VCaP (cell line): Measurements from ENCODE around the gene TCF25.

Experiments used
- H3K27ac ChIP-seq: fragments of 450-650 bp; 2 replicates; pipeline ENCODE4 v1.5.1; 2017
- CTCF ChIP-seq: fragments of 450-650 bp; conservative IDR thresholded peaks from 2 replicates; pipeline ENCODE4 v1.5.1; 2017; ENCODE audit warnings: mild to moderate bottlenecking, moderate library complexity

The TCF25 gene

GRCh38 chr16:89897204-89897603, 23.8 kb downstream of the TCF25 start:
- H3K27ac ChIP-seq, result no peak overlapping the region
- no peak for TF ChIP-seq CTCF

- TF ChIP-seq CTCF, result no peak
- no peak overlapping the region for H3K27ac ChIP-seq
Observed at GRCh38 chr16:89898201-89898967, 25.0 kb downstream of the TCF25 start.

GRCh38 chr16:89899879-89900481, 26.6 kb downstream of the TCF25 start:
- TF ChIP-seq CTCF, result no peak
- H3K27ac ChIP-seq, result no peak overlapping the region

GRCh38 chr16:89900885-89901284, 27.5 kb downstream of the TCF25 start:
- no peak overlapping the region for H3K27ac ChIP-seq
- no peak for TF ChIP-seq CTCF

- TF ChIP-seq CTCF, result no peak
- H3K27ac ChIP-seq, result no peak overlapping the region
Observed at GRCh38 chr16:89902980-89903379, 29.6 kb downstream of the TCF25 start.

GRCh38 chr16:89903908-89904515, 30.6 kb downstream of the TCF25 start:
- no peak for TF ChIP-seq CTCF
- H3K27ac ChIP-seq, result no peak overlapping the region

GRCh38 chr16:89904606-89905510, 31.5 kb downstream of the TCF25 start:
- no peak overlapping the region for H3K27ac ChIP-seq
- no peak for TF ChIP-seq CTCF
